Measurements from ENCODE around the gene MTERF4. TPM values are rescaled to one million over a fixed set of nuclear protein-coding genes. Genes with fewer than 3 reads are reported as not detected.

Gene MTERF4
- total RNA-seq, 2 donors from 2014 or later, result 24.6 to 39.4 TPM

DNA sequence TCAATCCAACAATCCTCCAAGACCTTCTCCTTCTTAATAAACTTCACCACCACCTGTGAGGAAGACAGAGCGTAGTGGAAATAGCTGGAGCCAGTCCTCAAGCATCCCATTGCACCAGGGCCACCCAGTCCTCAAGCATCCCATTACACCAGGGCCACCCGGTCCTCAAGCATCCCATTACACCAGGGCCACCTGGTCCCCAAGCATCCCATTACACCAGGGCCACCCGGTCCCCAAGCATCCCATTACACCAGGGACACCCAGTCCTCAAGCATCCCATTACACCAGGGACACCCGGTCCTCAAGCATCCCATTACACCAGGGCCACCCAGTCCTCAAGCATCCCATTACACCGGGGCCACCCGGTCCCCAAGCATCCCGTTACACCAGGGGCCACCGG lies 13.3 kb upstream of the MTERF4 start:
- no peaks in the 10 kb centered on the region for H3K4me1 ChIP-seq (ENCODE audit: control insufficient read depth in 1 of 2, low read depth in 2 of 2)
- no peak overlapping the region for H3K4me3 ChIP-seq
- DNase-seq (ENCODE audit: low spot score), result no peak
- no peaks in the 10 kb centered on the region for H3K9me3 ChIP-seq
- ATAC-seq (ENCODE audit: insufficient number of reproducible peaks, low FRiP score, low read depth), result no peak
- H3K27me3 ChIP-seq (replicated peaks; ENCODE audit: insufficient read depth), result no peaks in the 10 kb centered on the region
- H3K27ac ChIP-seq, result no peak overlapping the region
- TF ChIP-seq, protein P1, sequence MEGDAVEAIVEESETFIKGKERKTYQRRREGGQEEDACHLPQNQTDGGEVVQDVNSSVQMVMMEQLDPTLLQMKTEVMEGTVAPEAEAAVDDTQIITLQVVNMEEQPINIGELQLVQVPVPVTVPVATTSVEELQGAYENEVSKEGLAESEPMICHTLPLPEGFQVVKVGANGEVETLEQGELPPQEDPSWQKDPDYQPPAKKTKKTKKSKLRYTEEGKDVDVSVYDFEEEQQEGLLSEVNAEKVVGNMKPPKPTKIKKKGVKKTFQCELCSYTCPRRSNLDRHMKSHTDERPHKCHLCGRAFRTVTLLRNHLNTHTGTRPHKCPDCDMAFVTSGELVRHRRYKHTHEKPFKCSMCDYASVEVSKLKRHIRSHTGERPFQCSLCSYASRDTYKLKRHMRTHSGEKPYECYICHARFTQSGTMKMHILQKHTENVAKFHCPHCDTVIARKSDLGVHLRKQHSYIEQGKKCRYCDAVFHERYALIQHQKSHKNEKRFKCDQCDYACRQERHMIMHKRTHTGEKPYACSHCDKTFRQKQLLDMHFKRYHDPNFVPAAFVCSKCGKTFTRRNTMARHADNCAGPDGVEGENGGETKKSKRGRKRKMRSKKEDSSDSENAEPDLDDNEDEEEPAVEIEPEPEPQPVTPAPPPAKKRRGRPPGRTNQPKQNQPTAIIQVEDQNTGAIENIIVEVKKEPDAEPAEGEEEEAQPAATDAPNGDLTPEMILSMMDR (IDR thresholded peaks at IDR 0.05), result no peak
- H3K36me3 ChIP-seq, result no peaks in the 10 kb centered on the region

DNA sequence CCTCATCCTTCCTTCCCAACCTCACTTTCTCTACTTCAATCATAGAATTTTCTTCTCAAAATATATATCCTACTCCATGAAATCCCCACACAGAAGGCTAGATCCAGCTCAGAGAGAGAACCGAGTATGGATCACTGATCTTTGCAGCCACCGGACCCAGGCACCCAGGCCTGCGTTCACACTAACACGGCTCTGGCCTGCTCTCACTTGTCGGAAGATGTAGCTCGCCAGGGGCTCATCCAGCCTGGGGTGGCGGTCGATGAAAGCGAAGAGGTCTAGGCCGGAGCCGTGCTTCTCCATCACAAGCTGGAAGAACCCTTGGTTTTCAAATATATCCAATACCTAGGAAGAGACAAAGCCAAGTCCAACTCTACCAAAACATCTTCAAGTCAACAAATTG lies 12.7 kb upstream of the MTERF4 start:
- Histone ChIP-seq H3K36me3 (no peaks in the 10 kb centered on the region), H3K9me3 (no peaks in the 10 kb centered on the region), H3K27ac (no peak overlapping the region), H3K4me1 (ENCODE audit: control insufficient read depth in 1 of 2, low read depth in 2 of 2) (no peaks in the 10 kb centered on the region), H3K27me3 (replicated peaks; ENCODE audit: insufficient read depth) (no peaks in the 10 kb centered on the region), H3K4me3 (no peak overlapping the region)
- TF ChIP-seq, protein P1 (IDR thresholded peaks at IDR 0.05), result no peak
- no peak for DNase-seq (ENCODE audit: low spot score)
- ATAC-seq (ENCODE audit: insufficient number of reproducible peaks, low FRiP score, low read depth), result no peak

DNA sequence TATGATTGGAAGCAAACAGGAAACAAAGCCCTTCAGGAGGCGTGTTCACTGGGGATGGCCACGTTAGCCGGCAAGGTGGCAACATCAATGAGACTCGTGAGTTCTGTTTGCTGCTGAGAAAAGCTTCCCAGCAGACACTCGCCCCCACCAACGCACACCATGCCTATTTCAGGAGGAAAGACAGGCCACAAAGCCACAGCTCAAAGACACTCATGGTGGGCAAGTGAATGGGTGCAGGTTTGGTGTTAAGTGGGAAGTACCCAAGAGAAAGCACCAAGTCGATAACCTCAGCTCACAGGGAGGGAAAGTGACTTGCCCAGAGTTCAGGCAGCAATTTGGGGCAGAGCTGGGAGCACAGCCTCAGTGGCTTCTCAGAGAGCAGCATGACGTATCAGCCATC lies 10.5 kb upstream of the MTERF4 start:
- TF ChIP-seq, protein P1 (IDR thresholded peaks at IDR 0.05), result no peak
- H3K27me3 ChIP-seq (replicated peaks; ENCODE audit: insufficient read depth), result no peaks in the 10 kb centered on the region
- H3K4me3 ChIP-seq, result no peak overlapping the region
- H3K36me3 ChIP-seq, result no peaks in the 10 kb centered on the region
- H3K9me3 ChIP-seq, result no peaks in the 10 kb centered on the region
- ATAC-seq (ENCODE audit: insufficient number of reproducible peaks, low FRiP score, low read depth) (no peak), DNase-seq (ENCODE audit: low spot score) (no peak)
- no peaks in the 10 kb centered on the region for H3K4me1 ChIP-seq (ENCODE audit: control insufficient read depth in 1 of 2, low read depth in 2 of 2)
- no peak overlapping the region for H3K27ac ChIP-seq

DNA sequence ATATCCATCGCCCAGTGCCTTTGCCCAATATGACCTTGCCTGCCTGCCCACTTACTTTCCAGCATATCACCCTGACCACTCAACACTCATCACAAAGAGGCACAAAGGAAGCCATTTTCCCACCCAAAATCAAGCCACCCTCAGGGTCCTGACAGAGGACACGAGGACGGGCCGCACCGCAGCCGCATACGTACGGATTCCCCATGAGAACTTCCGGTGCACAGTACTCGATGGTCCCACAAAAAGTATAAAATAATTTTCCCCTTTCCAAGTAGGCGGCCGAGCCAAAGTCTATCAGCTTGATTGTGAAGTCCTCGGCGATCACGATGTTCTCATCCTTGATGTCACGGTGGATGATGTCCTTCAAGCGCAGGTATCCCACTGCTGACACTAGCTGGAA lies 10.0 kb upstream of the MTERF4 start:
- TF ChIP-seq, protein P1 (IDR thresholded peaks at IDR 0.05), result no peak
- no peak for DNase-seq (ENCODE audit: low spot score)

DNA sequence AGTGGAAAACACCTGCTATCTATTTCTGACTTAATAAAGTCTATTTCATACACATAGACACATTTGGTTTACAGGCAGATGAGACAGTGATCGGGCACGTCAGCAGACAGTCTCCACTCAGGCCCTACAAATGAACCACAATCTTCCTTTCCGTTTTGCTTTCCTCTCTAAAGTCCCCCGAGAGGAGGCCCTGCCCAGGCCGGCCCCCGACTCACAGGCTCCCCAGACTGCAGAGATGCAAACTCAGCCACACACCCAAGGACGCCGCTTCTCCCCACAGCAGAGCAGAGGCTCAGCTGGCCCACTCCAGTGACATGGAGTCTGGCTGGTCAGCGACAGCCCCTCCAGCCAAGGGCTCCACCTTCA lies 9.3 kb upstream of the MTERF4 start:
- no peak overlapping the region for H3K4me3 ChIP-seq
- no peak for ATAC-seq (ENCODE audit: insufficient number of reproducible peaks, low FRiP score, low read depth)

More for the DNA sequence above, 10.0 kb upstream of the MTERF4 start:
- Histone ChIP-seq H3K4me3 (no peak overlapping the region), H3K9me3 (no peaks in the 10 kb centered on the region), H3K27ac (no peak overlapping the region), H3K4me1 (ENCODE audit: control insufficient read depth in 1 of 2, low read depth in 2 of 2) (no peaks in the 10 kb centered on the region), H3K27me3 (replicated peaks; ENCODE audit: insufficient read depth) (no peaks in the 10 kb centered on the region), H3K36me3 (no peaks in the 10 kb centered on the region)
- no peak for ATAC-seq (ENCODE audit: insufficient number of reproducible peaks, low FRiP score, low read depth)

More for the DNA sequence above, 9.3 kb upstream of the MTERF4 start:
- no peaks in the 10 kb centered on the region for H3K36me3 ChIP-seq
- H3K27ac ChIP-seq, result no peak overlapping the region
- H3K27me3 ChIP-seq (replicated peaks; ENCODE audit: insufficient read depth), result no peaks in the 10 kb centered on the region
- H3K4me1 ChIP-seq (ENCODE audit: control insufficient read depth in 1 of 2, low read depth in 2 of 2), result no peaks in the 10 kb centered on the region
- H3K9me3 ChIP-seq, result no peaks in the 10 kb centered on the region
- TF ChIP-seq, protein P1 (IDR thresholded peaks at IDR 0.05), result no peak
- DNase-seq (ENCODE audit: low spot score), result no peak

Data from thoracic aorta (tissue), 2 donors.